GM10248 (cell line): ENCODE data around the gene CASP5.
"Not testable (repeated sequence)": the region's sequence is repeated elsewhere in the genome, so short reads cannot be mapped to it uniquely, and the experiment has no call there.

Experiments used
- CTCF ChIA-PET: fragments of 300-600 bp; sonication (Branson Sonifier 250); formaldehyde crosslinking; extraction: SDS; loops from one replicate; lab custom pipeline; 2021; ENCODE audit warnings: antibody characterized with exemption; lab: Yijun Ruan, JAX
- POLR2A ChIA-PET: fragments of 350-650 bp; sonication (Branson Sonifier 250); formaldehyde crosslinking; extraction: SDS; loops from one replicate; lab custom pipeline; 2020; ENCODE audit warnings: antibody characterized with exemption; lab: Yijun Ruan, JAX
- DNase-seq: peaks from one replicate; pipeline ENCODE4 v3.0.0; 2012; ENCODE audit errors: extremely low spot score
- CTCF ChIP-seq: IDR thresholded peaks from 2 replicates; pipeline ENCODE4 v1.5.1; 2012; ENCODE audit warnings: mild to moderate bottlenecking, low read depth; ENCODE audit errors: extremely low read depth, missing control alignments, control extremely low read depth

The CASP5 gene

DNA sequence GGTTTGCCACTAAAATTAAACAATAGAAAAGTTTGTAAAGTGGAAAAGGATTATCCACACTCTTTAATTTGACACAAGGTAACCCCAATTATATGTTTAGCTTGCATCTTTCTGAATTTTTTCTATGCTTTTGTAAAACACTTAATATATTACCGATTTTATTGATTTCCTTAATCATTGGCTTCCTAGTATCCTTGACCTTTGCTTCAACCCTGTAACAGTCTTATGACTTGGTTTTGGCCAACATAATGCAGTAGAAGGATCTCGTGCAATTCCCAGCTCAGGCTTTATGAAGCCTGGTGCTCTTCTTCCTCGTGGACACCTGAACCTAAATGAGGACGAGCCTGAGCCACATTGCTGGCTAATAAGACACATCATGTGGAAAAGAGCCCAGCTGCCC is 31.0 kb downstream of the CASP5 start:
- CTCF ChIA-PET: no interaction called here
- POLR2A ChIA-PET: no interaction called here
- no peak for DNase-seq
- TF ChIP-seq CTCF: no peak

DNA sequence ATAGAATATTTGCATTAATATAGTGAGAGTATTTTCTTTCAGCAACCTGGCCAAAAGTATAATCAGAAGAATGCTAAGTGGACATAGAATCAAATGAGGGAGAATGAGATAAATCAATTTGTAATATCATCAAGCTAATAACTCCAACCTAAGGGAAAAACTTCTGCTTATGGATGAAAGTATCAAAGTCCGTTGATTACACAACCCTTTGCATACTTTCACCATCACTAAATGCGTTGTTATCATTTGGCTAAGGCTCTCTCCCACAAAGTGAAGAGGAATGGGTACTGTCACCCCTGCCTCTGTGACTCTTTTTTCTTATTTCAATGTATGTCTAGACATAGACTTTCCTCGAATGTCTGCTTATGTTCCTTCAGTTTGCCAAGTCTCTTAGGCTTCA is 38.2 kb downstream of the CASP5 start:
- DNase-seq: no peak
- no peak for TF ChIP-seq CTCF
- CTCF ChIA-PET: interaction anchor here (1.7 kb wide), 1 partner anchor 16 kb away, joined by 4 read pairs; no protein-coding TSS in a partner anchor
- POLR2A ChIA-PET: no interaction called here

- ChIA-PET POLR2A (no interaction called here), CTCF (no interaction called here)
- no peak for DNase-seq
- TF ChIP-seq CTCF: no peak
Measured at GRCh38 chr11:104979839-104980238, 43.1 kb downstream of the CASP5 start.

GRCh38 chr11:104973616-104974015 is 49.4 kb downstream of the CASP5 start:
- ChIA-PET POLR2A (no interaction called here), CTCF (interaction anchor here (1.3 kb wide), 1 partner anchor 23 kb away, joined by 3 read pairs; no protein-coding TSS in a partner anchor)
- no peak for TF ChIP-seq CTCF
- DNase-seq: no peak

DNA sequence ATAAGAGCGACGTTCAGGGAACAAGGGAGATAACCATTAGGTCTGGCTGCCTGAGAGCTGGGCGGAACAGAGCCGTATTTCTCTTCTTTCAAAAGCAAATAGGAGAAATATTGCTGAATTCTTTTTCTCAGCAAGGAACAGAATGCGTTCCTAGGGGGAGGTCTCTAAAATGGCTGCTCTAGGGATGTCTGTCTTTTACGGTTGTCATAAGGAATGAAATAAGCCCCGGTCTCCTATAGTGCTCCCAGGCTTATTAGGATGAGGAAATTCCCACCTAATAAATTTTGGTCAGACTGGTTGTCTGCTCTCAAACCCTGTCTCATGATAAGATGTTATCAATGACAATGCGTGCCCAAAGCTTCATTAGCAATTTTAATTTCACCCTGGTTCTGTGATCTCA is 50.0 kb downstream of the CASP5 start:
- POLR2A ChIA-PET, CTCF ChIA-PET, DNase-seq: not testable (repeated sequence)

DNA sequence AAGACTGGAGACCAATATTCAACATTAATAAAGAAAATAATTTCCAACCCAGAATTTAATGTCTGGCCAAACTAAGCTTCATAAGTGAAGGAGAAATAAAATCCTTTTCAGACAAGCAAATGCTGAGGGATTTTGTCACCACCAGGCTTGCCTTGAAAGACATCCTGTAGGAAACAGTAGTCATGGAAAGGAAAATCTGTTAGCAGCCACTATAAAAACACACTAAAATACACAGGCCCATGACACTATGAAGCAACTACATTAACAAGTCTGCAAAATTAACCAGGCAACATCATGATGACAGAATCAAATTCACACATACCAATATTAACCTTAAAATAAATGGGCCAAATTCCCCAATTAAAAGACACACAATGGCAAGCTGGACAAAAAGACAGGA is 52.2 kb downstream of the CASP5 start:
- no peak for DNase-seq
- CTCF ChIA-PET: interaction anchor here (2.9 kb wide), 1 partner anchor 31 kb away, joined by 12 read pairs; no protein-coding TSS in a partner anchor
- TF ChIP-seq CTCF: no peak
- POLR2A ChIA-PET: no interaction called here

GRCh38 chr11:104968856-104969776 is 53.9 kb downstream of the CASP5 start:
- ChIA-PET CTCF (interaction anchor here (1.1 to 2.9 kb wide), 4 partner anchors 12 to 144 kb away, joined by 3 to 12 read pairs (median 4); no protein-coding TSS in a partner anchor), POLR2A (no interaction called here)
- no peak for TF ChIP-seq CTCF
- DNase-seq: no peak
